Measurements from ENCODE around the gene DOC2A.
"Not testable (repeated sequence)": the region's sequence is repeated elsewhere in the genome, so short reads cannot be mapped to it uniquely, and the experiment has no call there.

DOC2A gene

GRCh38 chr16:30027588-30028437, 17.0 kb upstream of the DOC2A start:
- no peak for DNase-seq (ENCODE audit: low spot score)

- DNase-seq (ENCODE audit: low spot score): no peak
These were observed 15.6 kb upstream of the DOC2A start for GRCh38 chr16:30026449-30026848.

GRCh38 chr16:30025574-30025973, 14.7 kb upstream of the DOC2A start:
- DNase-seq (ENCODE audit: low spot score): no peak

GRCh38 chr16:30025156-30025555, 14.3 kb upstream of the DOC2A start:
- DNase-seq (ENCODE audit: low spot score): no peak

GRCh38 chr16:30024451-30024850, 13.6 kb upstream of the DOC2A start:
- DNase-seq (ENCODE audit: low spot score): no peak

- DNase-seq (ENCODE audit: low spot score): no peak
These were observed 12.8 kb upstream of the DOC2A start for GRCh38 chr16:30023586-30023985.

GRCh38 chr16:30022887-30023286, 12.1 kb upstream of the DOC2A start, which contains the start of gene C16orf92:
Gene C16orf92 (plus strand): TSS chr16:30023198. CDS start chr16:30023341, 143 bp downstream.
- DNase-seq (ENCODE audit: low spot score): no peak

GRCh38 chr16:30018731-30019158, 7.9 kb upstream of the DOC2A start:
- DNase-seq (ENCODE audit: low spot score): no peak

GRCh38 chr16:30017937-30018336, 7.1 kb upstream of the DOC2A start:
- not testable (repeated sequence) for DNase-seq (ENCODE audit: low spot score)

GRCh38 chr16:30017277-30017656, 6.4 kb upstream of the DOC2A start:
- DNase-seq (ENCODE audit: low spot score): no peak

- no peak for DNase-seq (ENCODE audit: low spot score)
These were observed 5.9 kb upstream of the DOC2A start for GRCh38 chr16:30016555-30017276.

GRCh38 chr16:30015450-30015849, 4.6 kb upstream of the DOC2A start:
- DNase-seq (ENCODE audit: low spot score): not testable (repeated sequence)

- DNase-seq (ENCODE audit: low spot score): not testable (repeated sequence)
These were observed 1.8 kb upstream of the DOC2A start for GRCh38 chr16:30012598-30012997.

GRCh38 chr16:30011714-30012504, 1.1 kb upstream of the DOC2A start:
- no peak for DNase-seq (ENCODE audit: low spot score)

- DNase-seq (ENCODE audit: low spot score): no peak
These were observed 610 bp downstream of the DOC2A start for GRCh38 chr16:30009990-30010843.

- no peak for DNase-seq (ENCODE audit: low spot score)
These were observed 1.6 kb downstream of the DOC2A start for GRCh38 chr16:30009085-30009862.

- DNase-seq (ENCODE audit: low spot score): no peak
These were observed 3.4 kb downstream of the DOC2A start for GRCh38 chr16:30007378-30007895.

- DNase-seq (ENCODE audit: low spot score): no peak
These were observed 4.0 kb downstream of the DOC2A start for GRCh38 chr16:30006659-30007377.

GRCh38 chr16:30006095-30006473, 4.7 kb downstream of the DOC2A start:
- no peak for DNase-seq (ENCODE audit: low spot score)

All from hematopoietic multipotent progenitor cell treated with erythropoietin and hydrocortisone succinate and interleukin-3 and kit ligand, for 17 days (in vitro differentiated cells).